HEK293 (cell line): Measurements from ENCODE around the gene RAD52.

Experiments
- CTCF ChIA-PET: fragments of 350-600 bp; formaldehyde crosslinking; extraction: SDS; loops from one replicate; lab custom pipeline; 2021; ENCODE audit warnings: antibody characterized with exemption; lab: Yijun Ruan, JAX
- POLR2A ChIA-PET: fragments of 300-600 bp; formaldehyde crosslinking; extraction: SDS; loops from one replicate; lab custom pipeline; 2020; ENCODE audit warnings: antibody characterized with exemption, inconsistent platforms; lab: Yijun Ruan, JAX
- H3K27ac ChIP-seq: fragments of 200-500 bp; sonication (Bioruptor generic); 2 replicates; pipeline ENCODE4 v1.5.1; 2014; ENCODE audit warnings: low read depth, low read length, control low read depth, inconsistent platforms; ENCODE audit errors: extremely low read depth
- H3K36me3 ChIP-seq, 2 experiments: fragments of 200-500 bp in 1 of 2; sonication (Bioruptor generic) in 1 of 2; 1 replicate in 1 of 2; 2 replicates in 1 of 2; pipeline ENCODE4 v1.5.1; 2014 to 2017; ENCODE audit warnings: inconsistent platforms in 2 of 2, low read length in 2 of 2; ENCODE audit not compliant: control insufficient read depth in 2 of 2, insufficient read depth in 1 of 2
- H3K4me1 ChIP-seq: fragments of 200-500 bp; sonication (Bioruptor generic); 2 replicates; pipeline ENCODE4 v1.5.1; 2014; ENCODE audit warnings: mild to moderate bottlenecking, low read length, inconsistent platforms; ENCODE audit not compliant: control insufficient read depth, insufficient read depth
- H3K4me3 ChIP-seq: 2 replicates; pipeline ENCODE4 v1.5.1; 2011; ENCODE audit warnings: low read depth, mild to moderate bottlenecking, control low read depth, low read length, moderate library complexity
- H3K9me3 ChIP-seq: fragments of 200-500 bp; sonication (Bioruptor generic); 2 replicates; pipeline ENCODE4 v1.5.1; 2014; ENCODE audit warnings: low read depth, low read length, inconsistent platforms; ENCODE audit not compliant: control insufficient read depth, insufficient read depth
- HOXC10 ChIP-seq: sonication (generic); formaldehyde crosslinking; IDR thresholded peaks from 2 replicates; pipeline ENCODE4 v1.8.1; 2023; ENCODE audit warnings: mild to moderate bottlenecking, missing genetic modification reagents
- KLF1 ChIP-seq: fragments of 450-650 bp; formaldehyde crosslinking; IDR thresholded peaks from 2 replicates; pipeline ENCODE4 v1.5.1; 2016; ENCODE audit warnings: missing biosample characterization, missing genetic modification characterization
- PRDM10 ChIP-seq: fragments of 450-650 bp; formaldehyde crosslinking; IDR thresholded peaks from 2 replicates; pipeline ENCODE4 v1.5.1; 2016; ENCODE audit warnings: missing biosample characterization, missing genetic modification characterization
- PRDM6 ChIP-seq: fragments of 450-650 bp; formaldehyde crosslinking; IDR thresholded peaks from 2 replicates; pipeline ENCODE4 v1.5.1; 2017; ENCODE audit warnings: missing biosample characterization, missing genetic modification characterization
- SP7 ChIP-seq: fragments of 450-650 bp; formaldehyde crosslinking; IDR thresholded peaks from 2 replicates; pipeline ENCODE4 v1.5.1; 2016; ENCODE audit warnings: missing biosample characterization, missing genetic modification characterization
- WT1 ChIP-seq: fragments of 450-650 bp; formaldehyde crosslinking; IDR thresholded peaks from 2 replicates; pipeline ENCODE4 v1.5.1; 2016; ENCODE audit warnings: missing biosample characterization, missing genetic modification characterization
- ZNF221 ChIP-seq: fragments of 450-650 bp; formaldehyde crosslinking; IDR thresholded peaks from 2 replicates; pipeline ENCODE4 v1.5.1; 2017; ENCODE audit warnings: missing biosample characterization, missing genetic modification characterization, borderline replicate concordance
- ZNF335 ChIP-seq: fragments of 450-650 bp; formaldehyde crosslinking; conservative IDR thresholded peaks from 2 replicates; pipeline ENCODE4 v1.5.1; 2016; ENCODE audit warnings: missing biosample characterization, missing genetic modification characterization
- ZNF350 ChIP-seq: fragments of 450-650 bp; formaldehyde crosslinking; IDR thresholded peaks from 2 replicates; pipeline ENCODE4 v1.5.0; 2017; ENCODE audit warnings: missing biosample characterization, mild to moderate bottlenecking, missing genetic modification characterization
- ZNF449 ChIP-seq: fragments of 450-650 bp; formaldehyde crosslinking; IDR thresholded peaks from 2 replicates; pipeline ENCODE4 v1.5.1; 2017; ENCODE audit warnings: missing biosample characterization, mild to moderate bottlenecking, missing genetic modification characterization, moderate library complexity
- ZNF654 ChIP-seq: fragments of 450-650 bp; formaldehyde crosslinking; IDR thresholded peaks from 2 replicates; pipeline ENCODE4 v1.5.1; 2016; ENCODE audit warnings: low read depth, missing biosample characterization, missing genetic modification characterization
- ZNF768 ChIP-seq: fragments of 450-650 bp; formaldehyde crosslinking; IDR thresholded peaks from 2 replicates; pipeline ENCODE4 v1.5.1; 2018; ENCODE audit warnings: missing biosample characterization, mild to moderate bottlenecking, missing genetic modification characterization
- ZNF830 ChIP-seq: fragments of 450-650 bp; IDR thresholded peaks from 2 replicates; pipeline ENCODE4 v1.5.0; 2018; ENCODE audit warnings: missing biosample characterization, missing genetic modification characterization, low read depth, mild to moderate bottlenecking, moderate library complexity
- ZSCAN5A ChIP-seq: fragments of 450-650 bp; formaldehyde crosslinking; IDR thresholded peaks from 2 replicates; pipeline ENCODE4 v1.5.1; 2016; ENCODE audit warnings: missing biosample characterization, missing genetic modification characterization

Gene RAD52

DNA sequence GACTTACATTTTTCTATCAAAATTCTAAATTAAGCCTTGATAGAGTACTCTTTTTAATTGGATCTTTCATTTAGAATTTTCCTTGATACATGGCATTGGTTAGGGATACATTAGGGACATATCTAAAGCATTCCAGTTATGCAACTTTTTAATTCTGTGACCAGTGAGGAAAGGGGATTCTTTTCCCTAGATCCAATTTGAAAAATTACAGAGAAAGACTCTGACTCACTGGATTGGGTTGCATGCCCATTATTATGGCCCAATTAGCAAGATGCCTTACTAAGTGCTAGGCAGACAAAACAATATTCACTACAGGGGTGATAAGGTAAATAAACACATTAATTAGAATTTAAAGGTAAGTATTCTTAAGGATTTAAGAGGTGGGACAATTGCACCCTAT lies 5.2 kb upstream of the RAD52 start:
- Histone ChIP-seq H3K4me1 (peaks cover 3% of the 10 kb centered on the region; the same call in 1 of the 2 replicates), H3K36me3 (no peaks in the 10 kb centered on the region), H3K4me3 (no peak overlapping the region), H3K9me3 (no peaks in the 10 kb centered on the region), H3K27ac (no peak overlapping the region)
- ChIA-PET POLR2A (no interaction called here), CTCF (no interaction called here)
- no peak for TF ChIP-seq ZNF768 (tag by site-specific recombination)
- no peak for TF ChIP-seq ZNF449 (tag by site-specific recombination)
- TF ChIP-seq PRDM6 (tag by site-specific recombination) = 0 out of 2 replicates have a peak, but pooled peaks have one; percentile 11
- TF ChIP-seq ZNF350 (tag by site-specific recombination) = no peak
- TF ChIP-seq ZSCAN5A (tag by site-specific recombination) = no peak
- peak; percentile 28; the same call in 1 of the 2 replicates for TF ChIP-seq SP7 (tag by site-specific recombination)
- TF ChIP-seq ZNF221 (tag by site-specific recombination) = no peak
- TF ChIP-seq WT1 (tag by site-specific recombination) = no peak
- no peak for TF ChIP-seq ZNF654 (tag by site-specific recombination)
- no peak for TF ChIP-seq PRDM10 (tag by site-specific recombination)

DNA sequence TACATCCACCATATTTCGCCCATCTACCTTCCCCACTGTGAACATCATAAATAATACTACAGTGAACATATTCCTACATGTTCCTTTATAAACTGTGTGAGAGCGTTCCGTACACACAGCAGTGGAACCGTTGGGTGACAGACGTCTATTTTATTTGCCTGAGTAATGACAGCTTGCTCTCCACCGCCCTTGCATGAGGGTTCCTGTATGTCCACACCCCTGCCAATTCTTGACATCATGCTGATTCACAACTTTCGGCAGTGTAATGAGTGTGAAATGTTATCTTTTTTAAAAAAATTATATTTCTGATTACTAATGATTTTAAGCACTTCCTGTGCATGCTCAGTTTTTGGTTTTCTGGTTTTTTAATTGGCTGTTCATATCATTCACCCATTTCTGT lies 4.3 kb upstream of the RAD52 start:
- POLR2A ChIA-PET = no interaction called here
- Histone ChIP-seq H3K4me3 (no peak overlapping the region), H3K9me3 (no peaks in the 10 kb centered on the region), H3K4me1 (peaks cover 2% of the 10 kb centered on the region; the same call in 1 of the 2 replicates), H3K27ac (no peak overlapping the region), H3K36me3 (no peaks in the 10 kb centered on the region)
- TF ChIP-seq KLF1 (peak; percentile 53), ZNF830 (tag by site-specific recombination) (no peak), PRDM6 (tag by site-specific recombination) (no peak), ZNF335 (tag by site-specific recombination) (peak; percentile 46; the same call in 1 of the 2 replicates), HOXC10 (CRISPR knock-in tag) (no peak)
- CTCF ChIA-PET = interaction anchor here (0.6 to 1.3 kb wide), 3 partner anchors 71 to 378 kb away, joined by 3 to 5 read pairs (median 3); no protein-coding TSS in a partner anchor
